Mesenchymal stem cell (in vitro differentiated cells and primary cell): ENCODE data around the gene IGSF21.

Experiments used
- DNase-seq: peaks from one replicate; pipeline ENCODE4 v3.0.0-alpha.2; 2013
- H2AFZ ChIP-seq: one replicate; pipeline ENCODE4 v1.6.1; 2013; ENCODE audit warnings: low read depth, mild to moderate bottlenecking, control low read depth, inconsistent platforms, low read length, moderate library complexity
- H2AK5ac ChIP-seq: 2 replicates; pipeline ENCODE4 v1.6.1; 2013; ENCODE audit warnings: low read length, moderate library complexity, mild to moderate bottlenecking, inconsistent platforms; ENCODE audit not compliant: severe bottlenecking
- H2BK120ac ChIP-seq: one replicate; pipeline ENCODE4 v1.6.1; 2013; ENCODE audit warnings: low read depth, mild to moderate bottlenecking, inconsistent platforms, low read length, moderate library complexity
- H2BK12ac ChIP-seq, 2 experiments: one replicate each; pipeline ENCODE4 v1.6.1; 2013; ENCODE audit warnings: inconsistent platforms in 2 of 2, low read length in 2 of 2, mild to moderate bottlenecking in 2 of 2, moderate library complexity in 2 of 2, control low read depth in 1 of 2
- H2BK15ac ChIP-seq: one replicate; pipeline ENCODE4 v1.6.1; 2013; ENCODE audit warnings: mild to moderate bottlenecking, low read depth, inconsistent platforms; ENCODE audit not compliant: poor library complexity, severe bottlenecking
- H2BK5ac ChIP-seq: 2 replicates; pipeline ENCODE4 v1.6.1; 2013; ENCODE audit warnings: low read depth, mild to moderate bottlenecking, low read length, control low read depth, inconsistent platforms; ENCODE audit not compliant: poor library complexity, severe bottlenecking
- H3K14ac ChIP-seq, 2 experiments: one replicate each; pipeline ENCODE4 v1.6.1; 2013; ENCODE audit warnings: inconsistent platforms in 2 of 2, low read length in 2 of 2, control low read depth in 1 of 2, mild to moderate bottlenecking in 1 of 2, moderate library complexity in 1 of 2
- H3K18ac ChIP-seq, 2 experiments: one replicate each; pipeline ENCODE4 v1.6.1; 2013; ENCODE audit warnings: inconsistent platforms in 2 of 2, low read length in 2 of 2, control low read depth in 1 of 2, low read depth in 1 of 2, mild to moderate bottlenecking in 1 of 2
- H3K23ac ChIP-seq, 2 experiments: one replicate each; pipeline ENCODE4 v1.6.1; 2013; ENCODE audit warnings: inconsistent platforms in 2 of 2, low read length in 2 of 2, mild to moderate bottlenecking in 2 of 2, moderate library complexity in 2 of 2, control low read depth in 1 of 2
- H3K27ac ChIP-seq: 2 replicates; pipeline ENCODE4 v1.5.1; 2013; ENCODE audit warnings: mild to moderate bottlenecking, moderate library complexity, low read length, control low read depth, inconsistent platforms; ENCODE audit not compliant: poor library complexity, severe bottlenecking
- H3K27me3 ChIP-seq, 2 experiments: 2 replicates each; pipeline versions ENCODE4 v1.6.1 to v1.7.0; 2013; ENCODE audit warnings: low read length in 2 of 2, mild to moderate bottlenecking in 2 of 2, moderate library complexity in 2 of 2, control low read depth in 1 of 2, inconsistent platforms in 1 of 2; ENCODE audit not compliant: control insufficient read depth in 1 of 2, insufficient read depth in 1 of 2
- H3K36me3 ChIP-seq, 2 experiments: 2 replicates each; pipeline versions ENCODE4 v1.6.1 to v1.7.0; 2013; ENCODE audit warnings: low read length in 2 of 2, control low read depth in 1 of 2, inconsistent platforms in 1 of 2, low read depth in 1 of 2, mild to moderate bottlenecking in 1 of 2; ENCODE audit not compliant: insufficient read depth in 2 of 2, control insufficient read depth in 1 of 2
- H3K4ac ChIP-seq, 2 experiments: one replicate each; pipeline ENCODE4 v1.6.1; 2013; ENCODE audit warnings: inconsistent platforms in 2 of 2, low read length in 2 of 2, mild to moderate bottlenecking in 2 of 2, moderate library complexity in 2 of 2, control low read depth in 1 of 2, low read depth in 1 of 2
- H3K4me1 ChIP-seq: 2 replicates; pipeline ENCODE4 v1.6.1; 2013; ENCODE audit warnings: low read depth, low read length, control low read depth; ENCODE audit not compliant: control insufficient read depth, insufficient read depth
- H3K4me2 ChIP-seq: 2 replicates; pipeline ENCODE4 v1.6.1; 2013; ENCODE audit warnings: low read length, mild to moderate bottlenecking, inconsistent platforms; ENCODE audit not compliant: poor library complexity, severe bottlenecking
- H3K4me3 ChIP-seq, 2 experiments: 2 replicates each; pipeline versions ENCODE4 v1.5.1 to v1.7.0; 2013; ENCODE audit warnings: low read length in 2 of 2, mild to moderate bottlenecking in 2 of 2, control low read depth in 1 of 2, low read depth in 1 of 2; ENCODE audit not compliant: insufficient read depth in 1 of 2
- H3K79me1 ChIP-seq: replicated peaks from 2 replicates; pipeline ENCODE4 v1.6.1; 2013; ENCODE audit warnings: mild to moderate bottlenecking, control low read depth, low read length, inconsistent platforms; ENCODE audit not compliant: poor library complexity, severe bottlenecking
- H3K9ac ChIP-seq: 2 replicates; pipeline ENCODE4 v1.7.0; 2013; ENCODE audit warnings: mild to moderate bottlenecking, low read length, moderate library complexity
- H3K9me3 ChIP-seq: 2 replicates; pipeline ENCODE4 v1.7.0; 2013; ENCODE audit warnings: mild to moderate bottlenecking, low read length; ENCODE audit not compliant: control insufficient read depth
- H4K8ac ChIP-seq: one replicate; pipeline ENCODE4 v1.6.1; 2013; ENCODE audit warnings: inconsistent platforms, mild to moderate bottlenecking, low read length, moderate library complexity
- H4K91ac ChIP-seq: one replicate; pipeline ENCODE4 v1.6.1; 2013; ENCODE audit warnings: mild to moderate bottlenecking, low read length, inconsistent platforms
- WGBS: methylation state at CpG from one replicate; pipeline ENCODE4 v1.1.7; 2013; ENCODE audit warnings: mixed read lengths; 5-methylcytosine and 5-hydroxymethylcytosine counted together

Gene IGSF21

DNA sequence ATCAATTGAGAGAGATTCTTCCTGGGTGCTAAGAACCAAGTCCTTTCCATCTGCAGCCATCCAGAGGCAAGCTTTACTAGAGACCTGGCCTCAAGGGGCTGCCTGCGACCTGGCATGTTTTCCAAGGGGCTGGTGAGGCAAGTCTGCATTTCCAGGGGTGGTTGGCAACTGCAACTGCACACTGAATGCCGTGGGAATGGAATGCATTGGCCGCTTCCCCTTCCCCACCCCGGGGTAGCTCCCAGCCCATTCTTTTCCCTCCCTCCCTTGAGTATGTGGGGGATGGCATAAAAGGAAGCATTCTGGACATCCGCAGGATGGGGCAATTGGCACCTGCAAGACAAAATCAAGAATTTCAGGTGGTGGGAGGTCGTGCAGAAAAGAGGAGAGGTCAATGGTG, 155.1 kb downstream of the IGSF21 start:
- no peak overlapping the region for H2AK5ac ChIP-seq
- H3K23ac ChIP-seq = no peak overlapping the region
- H3K4ac ChIP-seq = no peak overlapping the region
- no peak overlapping the region for H3K4me2 ChIP-seq
- H2BK5ac ChIP-seq = no peak overlapping the region
- no peak overlapping the region for H3K18ac ChIP-seq
- no peak overlapping the region for H2AFZ ChIP-seq
- H3K9me3 ChIP-seq = no peaks in the 10 kb centered on the region
- H3K9ac ChIP-seq = no peak overlapping the region
- DNase-seq = no peak
- no peak overlapping the region for H3K14ac ChIP-seq
- H3K4me3 ChIP-seq = no peak overlapping the region
- no peaks in the 10 kb centered on the region for H3K4me1 ChIP-seq
- no peak overlapping the region for H2BK120ac ChIP-seq
- H3K27ac ChIP-seq = no peak overlapping the region
- no peaks in the 10 kb centered on the region for H3K79me1 ChIP-seq
- 56% methylated on average over 3 of the region's 6 CpGs for WGBS
- no peak overlapping the region for H4K8ac ChIP-seq
- H3K36me3 ChIP-seq = no peaks in the 10 kb centered on the region
- H2BK15ac ChIP-seq = no peak overlapping the region
- peaks cover 0 to 44% of the 10 kb centered on the region in 2 experiments for H3K27me3 ChIP-seq
- no peak overlapping the region for H2BK12ac ChIP-seq
- no peak overlapping the region for H4K91ac ChIP-seq

DNA sequence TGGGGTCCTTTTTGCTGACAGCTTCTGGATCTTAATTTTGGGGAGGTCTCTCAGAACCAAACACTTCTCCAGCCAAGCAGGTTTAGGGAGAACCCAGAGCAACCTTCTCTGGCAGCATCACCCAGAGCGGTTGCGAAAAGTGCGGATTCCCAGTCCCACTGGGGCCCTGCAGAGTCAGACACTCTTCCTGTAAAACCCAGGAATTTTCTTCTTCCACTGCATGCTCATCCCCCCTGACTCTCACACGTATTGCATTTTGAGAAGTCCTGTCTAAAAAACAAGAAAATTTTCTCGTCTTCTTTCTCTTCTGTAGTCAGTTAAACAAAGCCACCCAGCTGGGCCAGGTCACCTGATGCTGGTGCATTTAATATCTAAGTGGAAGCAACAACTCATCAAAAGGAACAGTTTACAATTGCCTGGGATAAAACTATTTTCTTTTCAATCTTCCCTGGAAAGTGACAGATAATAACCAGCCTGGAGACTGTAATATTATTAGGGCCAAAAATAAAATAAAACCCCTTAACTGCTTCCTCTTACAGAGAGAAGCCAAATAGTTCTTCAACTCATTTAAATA, 156.0 kb downstream of the IGSF21 start:
- H2BK12ac ChIP-seq = no peak overlapping the region
- no peak overlapping the region for H3K4me2 ChIP-seq
- 59% methylated on average over 5 of the region's 5 CpGs for WGBS

DNA sequence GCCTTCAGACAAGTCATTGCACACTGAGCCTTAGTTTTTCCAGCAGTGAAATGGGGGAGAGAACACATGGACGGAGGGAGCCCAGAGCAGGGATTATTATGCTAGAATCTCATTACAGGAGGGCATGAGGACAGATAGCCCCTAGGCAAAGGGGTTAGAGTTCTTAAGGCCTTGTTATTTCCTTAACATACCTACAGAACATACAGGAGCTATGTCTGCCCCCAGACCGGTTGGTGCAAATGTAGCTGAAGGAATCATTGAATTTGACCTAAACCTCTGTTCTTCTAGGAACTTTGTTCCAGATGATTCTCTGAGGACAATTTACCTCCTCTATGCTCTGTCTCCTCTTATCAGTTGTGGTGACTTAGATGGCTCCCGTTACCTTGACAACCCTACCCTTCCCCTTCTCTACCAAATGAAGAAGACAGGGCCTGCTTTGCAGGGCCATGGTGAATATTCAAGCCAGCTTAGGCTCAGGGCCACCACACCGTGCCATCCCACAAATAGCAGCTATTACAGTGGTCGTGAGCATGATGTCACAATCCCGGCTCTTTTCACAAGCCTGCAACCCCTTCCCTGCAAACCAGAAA, 156.9 kb downstream of the IGSF21 start:
- no peak overlapping the region for H3K4me3 ChIP-seq
- no peaks in the 10 kb centered on the region for H3K36me3 ChIP-seq
- no peaks in the 10 kb centered on the region for H3K79me1 ChIP-seq
- no peak overlapping the region for H4K91ac ChIP-seq
- no peak overlapping the region for H2BK5ac ChIP-seq
- H3K14ac ChIP-seq = no peak overlapping the region
- no peak overlapping the region for H2AK5ac ChIP-seq
- no peak overlapping the region for H2BK12ac ChIP-seq
- no peaks in the 10 kb centered on the region for H3K4me1 ChIP-seq
- H2BK120ac ChIP-seq = no peak overlapping the region
- no peak overlapping the region for H3K4me2 ChIP-seq
- no peaks in the 10 kb centered on the region for H3K9me3 ChIP-seq
- H3K18ac ChIP-seq = no peak overlapping the region
- 66% methylated on average over 4 of the region's 6 CpGs for WGBS
- no peak overlapping the region for H3K23ac ChIP-seq
- H3K27ac ChIP-seq = no peak overlapping the region
- H3K9ac ChIP-seq = no peak overlapping the region
- no peak overlapping the region for H4K8ac ChIP-seq
- no peak overlapping the region for H3K4ac ChIP-seq
- no peak overlapping the region for H2BK15ac ChIP-seq
- DNase-seq = no peak
- no peak overlapping the region for H2AFZ ChIP-seq
- H3K27me3 ChIP-seq = peaks cover 0 to 44% of the 10 kb centered on the region in 2 experiments

More for the DNA sequence above, 156.0 kb downstream of the IGSF21 start:
- Histone ChIP-seq H3K9ac (no peak overlapping the region), H3K27ac (no peak overlapping the region), H3K27me3 (peaks cover 0 to 44% of the 10 kb centered on the region in 2 experiments), H2BK15ac (no peak overlapping the region), H2BK120ac (no peak overlapping the region), H3K4ac (no peak overlapping the region), H3K9me3 (no peaks in the 10 kb centered on the region), H3K4me3 (no peak overlapping the region), H2AFZ (no peak overlapping the region), H3K4me1 (no peaks in the 10 kb centered on the region), H4K91ac (no peak overlapping the region), H3K79me1 (no peaks in the 10 kb centered on the region), H3K18ac (no peak overlapping the region), H2AK5ac (no peak overlapping the region), H2BK5ac (no peak overlapping the region), H4K8ac (no peak overlapping the region), H3K36me3 (no peaks in the 10 kb centered on the region), H3K14ac (no peak overlapping the region), H3K23ac (no peak overlapping the region)
- DNase-seq = no peak

DNA sequence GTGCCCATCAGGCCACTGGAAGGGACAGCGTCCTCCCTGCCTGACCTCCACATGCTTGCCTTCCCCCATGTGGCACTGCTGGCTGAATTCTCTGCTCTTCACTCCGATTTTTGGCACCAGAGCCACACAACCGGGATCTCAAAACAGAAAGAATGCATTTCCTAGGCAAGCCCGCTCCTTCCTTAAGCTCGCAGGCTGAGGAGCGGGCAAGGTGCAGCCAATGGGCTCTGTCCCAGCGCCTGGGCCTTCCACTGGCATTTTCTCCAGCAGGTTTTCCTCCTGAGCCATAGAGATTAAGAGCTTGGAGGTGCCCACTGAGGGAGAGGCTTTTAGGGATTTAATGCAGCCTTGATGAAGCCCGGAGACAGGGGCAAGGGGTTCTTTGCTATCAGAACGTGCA, 158.0 kb downstream of the IGSF21 start:
- no peak overlapping the region for H2AFZ ChIP-seq
- no peak overlapping the region for H3K18ac ChIP-seq
- H3K27ac ChIP-seq = no peak overlapping the region
- DNase-seq = no peak
- H4K8ac ChIP-seq = no peak overlapping the region
- no peaks in the 10 kb centered on the region for H3K9me3 ChIP-seq
- no peak overlapping the region for H2BK5ac ChIP-seq
- no peak overlapping the region for H2BK15ac ChIP-seq
- H2BK12ac ChIP-seq = no peak overlapping the region
- no peak overlapping the region for H3K14ac ChIP-seq
- peaks cover 0 to 44% of the 10 kb centered on the region in 2 experiments for H3K27me3 ChIP-seq
- H3K4me3 ChIP-seq = no peak overlapping the region
- no peaks in the 10 kb centered on the region for H3K4me1 ChIP-seq
- no peak overlapping the region for H3K4ac ChIP-seq
- H3K79me1 ChIP-seq = no peaks in the 10 kb centered on the region
- no peak overlapping the region for H4K91ac ChIP-seq
- no peak overlapping the region for H2AK5ac ChIP-seq
- 60% methylated on average over 8 of the region's 9 CpGs for WGBS
- H2BK120ac ChIP-seq = no peak overlapping the region
- H3K23ac ChIP-seq = no peak overlapping the region
- H3K4me2 ChIP-seq = no peak overlapping the region
- no peaks in the 10 kb centered on the region for H3K36me3 ChIP-seq
- H3K9ac ChIP-seq = no peak overlapping the region
